ENCODE data around the gene LRRC15. TPM values are rescaled to one million over a fixed set of nuclear protein-coding genes. Genes with fewer than 3 reads are reported as not detected.
A peak's percentile ranks its signal among the peaks of the same experiment; 100 is the strongest.

Gene LRRC15
- total RNA-seq, 1 donor from 2014 or later = not detected

DNA sequence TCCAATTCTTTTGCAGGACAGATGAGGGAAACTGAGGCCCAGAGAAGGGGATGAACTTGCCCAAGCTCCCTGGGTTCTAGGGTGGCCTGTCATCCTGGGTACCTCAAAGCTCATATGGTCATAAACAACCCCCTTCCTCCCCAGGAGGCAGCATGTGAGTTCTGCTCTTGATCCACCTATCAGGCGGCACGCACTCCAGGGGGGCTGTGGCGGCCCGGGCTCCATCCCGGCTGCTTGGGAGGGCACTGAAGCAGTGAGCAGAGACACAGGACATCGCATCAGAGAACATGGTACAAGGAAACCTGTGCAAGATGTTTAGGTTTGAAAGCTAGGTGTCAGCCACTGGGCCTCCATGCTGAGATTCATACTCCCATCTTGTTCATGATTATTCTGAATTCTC is 52.6 kb downstream of the LRRC15 start:
- no peak overlapping the region for H3K4me3 Mint-ChIP-seq (ENCODE audit: unreplicated experiment)
- peaks cover 13% of the 10 kb centered on the region for H3K36me3 Mint-ChIP-seq (ENCODE audit: unreplicated experiment)
- peaks cover 12% of the 10 kb centered on the region for H3K27me3 Mint-ChIP-seq (ENCODE audit: unreplicated experiment)
- no peak for DNase-seq
- no peak overlapping the region for H3K27ac Mint-ChIP-seq (ENCODE audit: unreplicated experiment)
- H3K9me3 Mint-ChIP-seq (ENCODE audit: unreplicated experiment) = peaks cover 12% of the 10 kb centered on the region
- H3K4me1 Mint-ChIP-seq (ENCODE audit: low read depth, unreplicated experiment) = peaks cover 11% of the 10 kb centered on the region
- TF ChIP-seq, protein P1, sequence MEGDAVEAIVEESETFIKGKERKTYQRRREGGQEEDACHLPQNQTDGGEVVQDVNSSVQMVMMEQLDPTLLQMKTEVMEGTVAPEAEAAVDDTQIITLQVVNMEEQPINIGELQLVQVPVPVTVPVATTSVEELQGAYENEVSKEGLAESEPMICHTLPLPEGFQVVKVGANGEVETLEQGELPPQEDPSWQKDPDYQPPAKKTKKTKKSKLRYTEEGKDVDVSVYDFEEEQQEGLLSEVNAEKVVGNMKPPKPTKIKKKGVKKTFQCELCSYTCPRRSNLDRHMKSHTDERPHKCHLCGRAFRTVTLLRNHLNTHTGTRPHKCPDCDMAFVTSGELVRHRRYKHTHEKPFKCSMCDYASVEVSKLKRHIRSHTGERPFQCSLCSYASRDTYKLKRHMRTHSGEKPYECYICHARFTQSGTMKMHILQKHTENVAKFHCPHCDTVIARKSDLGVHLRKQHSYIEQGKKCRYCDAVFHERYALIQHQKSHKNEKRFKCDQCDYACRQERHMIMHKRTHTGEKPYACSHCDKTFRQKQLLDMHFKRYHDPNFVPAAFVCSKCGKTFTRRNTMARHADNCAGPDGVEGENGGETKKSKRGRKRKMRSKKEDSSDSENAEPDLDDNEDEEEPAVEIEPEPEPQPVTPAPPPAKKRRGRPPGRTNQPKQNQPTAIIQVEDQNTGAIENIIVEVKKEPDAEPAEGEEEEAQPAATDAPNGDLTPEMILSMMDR (IDR thresholded peaks at IDR 0.05; ENCODE audit: partially characterized antibody, unreplicated experiment) = no peak

DNA sequence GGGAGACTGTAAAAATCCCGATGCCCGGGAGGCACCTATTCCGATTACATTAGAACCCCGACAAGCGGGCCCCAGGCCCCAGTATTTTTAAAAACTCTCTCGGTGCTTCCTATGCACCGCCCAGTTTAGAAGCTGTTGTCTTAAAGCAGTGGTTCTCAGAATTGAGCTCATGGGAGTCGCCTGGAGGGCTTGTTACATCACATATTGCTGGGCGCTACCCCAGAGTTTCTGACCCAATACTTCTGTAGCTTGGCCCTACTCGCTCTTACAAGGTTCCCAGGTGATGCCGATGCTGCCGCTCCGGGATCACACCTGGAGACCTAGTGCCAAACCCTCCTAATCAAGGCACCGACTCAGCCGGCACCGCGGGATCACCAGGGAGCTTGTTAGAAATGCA is 53.6 kb downstream of the LRRC15 start:
- H3K4me1 Mint-ChIP-seq (ENCODE audit: low read depth, unreplicated experiment) = peaks cover 11% of the 10 kb centered on the region
- H3K9me3 Mint-ChIP-seq (ENCODE audit: unreplicated experiment) = peaks cover 12% of the 10 kb centered on the region
- TF ChIP-seq, protein P1 (IDR thresholded peaks at IDR 0.05; ENCODE audit: partially characterized antibody, unreplicated experiment) = peak; percentile 46
- no peak overlapping the region for H3K4me3 Mint-ChIP-seq (ENCODE audit: unreplicated experiment)
- no peak for DNase-seq
- peaks cover 13% of the 10 kb centered on the region for H3K36me3 Mint-ChIP-seq (ENCODE audit: unreplicated experiment)
- peaks cover 12% of the 10 kb centered on the region for H3K27me3 Mint-ChIP-seq (ENCODE audit: unreplicated experiment)
- no peak overlapping the region for H3K27ac Mint-ChIP-seq (ENCODE audit: unreplicated experiment)

DNA sequence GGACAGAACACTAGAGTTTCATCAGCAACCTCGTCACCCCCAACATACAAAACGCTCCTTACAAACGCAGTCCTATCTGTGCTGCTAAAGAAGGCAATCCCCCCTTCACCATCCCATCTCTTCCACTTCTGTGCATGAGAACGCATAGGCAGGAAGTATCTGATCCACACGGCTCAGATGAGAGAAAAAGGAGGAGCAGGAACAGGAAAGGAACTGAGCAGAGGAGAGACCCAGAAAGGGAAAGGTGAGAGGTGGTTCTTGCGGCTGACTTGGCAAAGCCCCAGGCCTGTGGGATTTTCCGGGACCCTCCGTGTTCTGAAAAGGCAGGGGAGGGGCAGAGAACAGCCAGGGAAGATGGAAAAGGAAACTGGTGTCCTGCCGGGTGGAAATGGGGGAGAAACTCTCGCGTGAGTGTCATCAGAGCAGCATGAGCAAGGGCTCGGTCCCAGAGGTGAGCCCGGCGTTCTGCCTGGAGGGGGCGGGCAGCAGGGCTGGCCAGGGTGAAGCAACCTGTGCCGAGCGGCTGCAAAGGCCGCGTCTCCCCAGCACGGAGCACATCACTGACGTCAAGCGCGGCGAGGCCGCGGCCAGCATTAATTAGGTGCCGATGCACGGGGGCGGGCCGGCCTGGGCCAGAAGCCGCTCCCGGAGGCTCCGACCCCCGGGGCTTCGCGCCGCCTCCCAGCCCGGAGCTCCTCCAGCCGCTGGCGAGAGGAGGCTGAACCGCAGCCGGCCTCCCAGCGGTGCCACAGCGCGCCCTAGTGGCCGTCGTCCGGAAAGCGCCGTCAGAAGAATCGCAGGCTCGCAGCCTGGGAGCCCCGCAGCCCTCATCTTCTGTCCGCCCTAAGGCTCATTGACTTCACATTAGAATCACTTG is 54.2 kb downstream of the LRRC15 start:
- H3K4me3 Mint-ChIP-seq (ENCODE audit: unreplicated experiment) = peak overlapping the region; percentile 84
- peaks cover 11% of the 10 kb centered on the region for H3K4me1 Mint-ChIP-seq (ENCODE audit: low read depth, unreplicated experiment)
- H3K9me3 Mint-ChIP-seq (ENCODE audit: unreplicated experiment) = peaks cover 12% of the 10 kb centered on the region
- H3K27ac Mint-ChIP-seq (ENCODE audit: unreplicated experiment) = no peak overlapping the region
- TF ChIP-seq, protein P1 (IDR thresholded peaks at IDR 0.05; ENCODE audit: partially characterized antibody, unreplicated experiment) = peak; percentile 94
- peaks cover 10% of the 10 kb centered on the region for H3K27me3 Mint-ChIP-seq (ENCODE audit: unreplicated experiment)
- peak; percentile 94 for DNase-seq
- H3K36me3 Mint-ChIP-seq (ENCODE audit: unreplicated experiment) = peaks cover 13% of the 10 kb centered on the region

DNA sequence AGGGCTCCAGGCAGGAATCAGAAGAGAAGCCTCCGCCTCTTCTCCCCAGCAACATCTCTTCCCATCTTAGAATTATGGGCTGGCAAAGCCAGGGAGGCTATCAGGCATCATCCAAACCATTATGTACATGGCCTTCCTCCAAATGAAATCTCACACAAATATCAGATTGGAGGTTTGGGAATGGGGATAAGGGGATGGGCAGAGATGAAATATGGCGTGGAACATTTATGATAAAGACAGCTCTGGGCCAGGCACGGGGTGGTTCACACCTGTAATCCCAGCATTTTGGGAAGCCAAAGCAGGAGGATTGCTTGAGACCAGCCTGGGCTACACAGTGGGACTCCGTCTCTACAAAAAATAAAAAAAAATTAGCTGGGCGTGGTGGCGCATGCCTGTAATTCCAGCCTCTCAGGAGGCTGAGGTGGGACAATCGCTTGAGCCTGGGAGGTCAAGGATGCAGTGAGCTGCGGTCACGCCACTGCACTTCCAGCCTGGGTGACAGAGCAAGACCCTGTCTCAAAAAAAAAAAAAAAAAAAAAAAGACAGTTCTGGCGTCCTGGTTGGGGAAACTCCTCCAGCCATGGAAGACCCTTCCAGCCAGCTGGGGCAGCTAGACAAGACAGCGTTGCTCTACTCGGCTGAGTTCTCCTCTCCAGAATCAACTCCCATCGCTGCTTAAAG is 55.0 kb downstream of the LRRC15 start:
- DNase-seq = no peak
- Mint-ChIP-seq H3K4me1 (ENCODE audit: low read depth, unreplicated experiment) (peaks cover 13% of the 10 kb centered on the region), H3K9me3 (ENCODE audit: unreplicated experiment) (peaks cover 8% of the 10 kb centered on the region), H3K27ac (ENCODE audit: unreplicated experiment) (no peak overlapping the region), H3K27me3 (ENCODE audit: unreplicated experiment) (peaks cover 10% of the 10 kb centered on the region), H3K36me3 (ENCODE audit: unreplicated experiment) (peaks cover 8% of the 10 kb centered on the region), H3K4me3 (ENCODE audit: unreplicated experiment) (peak overlapping the region; percentile 84)
- TF ChIP-seq, protein P1 (IDR thresholded peaks at IDR 0.05; ENCODE audit: partially characterized antibody, unreplicated experiment) = no peak
